H1 (cell line): ENCODE measurements around the gene PRLHR. TPM values are rescaled to one million over a fixed set of nuclear protein-coding genes. Genes with fewer than 3 reads are reported as not detected.
A peak's percentile ranks its signal among the peaks of the same experiment; 100 is the strongest.

ENCODE experiments used
- ATF3 ChIP-seq: IDR thresholded peaks from 2 replicates; pipeline ENCODE4 v1.6.1; 2011; ENCODE audit warnings: low read depth, mild to moderate bottlenecking, low read length; ENCODE audit not compliant: insufficient read depth
- BACH1 ChIP-seq: IDR thresholded peaks from 2 replicates; pipeline ENCODE4 v1.6.1; 2012; ENCODE audit warnings: low read length, improper control_type of control experiment
- CBX5 ChIP-seq: fragments of 300-800, 300-1000 bp; sonication (generic); IDR thresholded peaks from 2 replicates; pipeline ENCODE4 v1.7.1; 2016; ENCODE audit warnings: antibody characterized with exemption, low read length, low read depth
- GTF2F1 ChIP-seq: IDR thresholded peaks from 2 replicates; pipeline ENCODE4 v1.6.1; 2012; ENCODE audit warnings: low read depth, low read length, improper control_type of control experiment, borderline replicate concordance
- HDAC6 ChIP-seq: IDR thresholded peaks from one replicate; pipeline ENCODE4 v1.7.1; 2012; ENCODE audit warnings: low read depth, mild to moderate bottlenecking, inconsistent platforms, low read length, moderate library complexity
- JUN ChIP-seq: IDR thresholded peaks from 2 replicates; pipeline ENCODE4 v1.6.1; 2011; ENCODE audit warnings: low read depth, mild to moderate bottlenecking, improper control_type of control experiment, low read length
- POU5F1 ChIP-seq: IDR thresholded peaks from 2 replicates; pipeline ENCODE4 v1.6.1; 2011; ENCODE audit warnings: low read depth, mild to moderate bottlenecking, low read length, moderate library complexity
- TAF7 ChIP-seq: optimal IDR thresholded peaks from 2 replicates; pipeline ENCODE3; 2011; ENCODE audit warnings: low read depth, mild to moderate bottlenecking, inconsistent platforms, low read length, moderate library complexity, borderline replicate concordance
- TCF12 ChIP-seq: IDR thresholded peaks from 2 replicates; pipeline ENCODE4 v1.6.1; 2011; ENCODE audit warnings: low read depth, mild to moderate bottlenecking, low read length
- TEAD4 ChIP-seq: IDR thresholded peaks from 2 replicates; pipeline ENCODE4 v1.6.1; 2012; ENCODE audit warnings: low read depth, low read length, inconsistent platforms, mixed read lengths
- ZNF274 ChIP-seq: IDR thresholded peaks from 2 replicates; pipeline ENCODE4 v1.7.0; 2012; ENCODE audit warnings: low read length, borderline replicate concordance; ENCODE audit errors: extremely low read depth
- polyA plus RNA-seq, 7 experiments: library from polyadenylated mRNA; depleted of rRNA in 3 of 7; stranded (reverse) in 5 of 7; unstranded in 2 of 7; fragments of >200 nt in 5 of 7; fragments of 200-250 nt in 2 of 7; gene quantifications; 1 replicate in 5 of 7; 2 replicates in 1 of 7; 4 replicates in 1 of 7; pipeline versions ENCODE4 v1.2.1 to v1.2.3, GENCODE V29; 2011 to 2013; ENCODE audit warnings: missing spikeins in 2 of 7, mixed read lengths in 2 of 7
- total RNA-seq: library from RNA; stranded (reverse); fragmentation: NEBNext Ultra II Directional; extraction: Animal tissue kit (Norgen Biotek cat#: 25700); gene quantifications from 2 replicates; pipeline ENCODE4 v1.2.1, GENCODE V29; 2021

The PRLHR gene
- total and polyA plus RNA-seq, 2 of the 8 experiments (the other 6 are each of a cell fraction or from before 2014, with no cell fraction given) = not detected

GRCh38 chr10:118594392-118595063, 920 bp downstream of the PRLHR start (continued):
- TF ChIP-seq TAF7 (peak; percentile 85), ATF3 (peak; percentile 74), GTF2F1 (no peak), ZNF274 (no peak), POU5F1 (no peak), TCF12 (peak; percentile 76; the same call in 1 of the 2 replicates), HDAC6 (no peak), BACH1 (no peak), JUN (no peak), TEAD4 (no peak), CBX5 (no peak)
